CD1c-positive myeloid dendritic cell (primary cell): ENCODE data around the gene BICD2.
A peak's percentile ranks its signal among the peaks of the same experiment; 100 is the strongest.

Source experiments
- DNase-seq: peaks from one replicate; pipeline ENCODE4 v3.0.0-alpha.2; 2016; ENCODE audit errors: extremely low spot score

The BICD2 gene

GRCh38 chr9:92714787-92715487 lies 49.7 kb downstream of the BICD2 start:
- no peak for DNase-seq

GRCh38 chr9:92714016-92714415 lies 50.6 kb downstream of the BICD2 start:
- no peak for DNase-seq

- no peak for DNase-seq
Observed at GRCh38 chr9:92713528-92713927, 51.1 kb downstream of the BICD2 start.

GRCh38 chr9:92712767-92713166 lies 51.9 kb downstream of the BICD2 start:
- no peak for DNase-seq

- DNase-seq: peak; percentile 20
Observed at GRCh38 chr9:92711844-92712243, 52.8 kb downstream of the BICD2 start.

- no peak for DNase-seq
Observed at GRCh38 chr9:92711146-92711545, 53.5 kb downstream of the BICD2 start.

GRCh38 chr9:92710368-92710767 lies 54.3 kb downstream of the BICD2 start:
- no peak for DNase-seq

GRCh38 chr9:92709954-92710353 lies 54.7 kb downstream of the BICD2 start:
- no peak for DNase-seq

- no peak for DNase-seq
Observed at GRCh38 chr9:92709240-92709639, 55.4 kb downstream of the BICD2 start.

- DNase-seq: no peak
Observed at GRCh38 chr9:92707530-92707929, 57.1 kb downstream of the BICD2 start.

- peak; percentile 20 for DNase-seq
Observed at GRCh38 chr9:92706218-92706940, 58.3 kb downstream of the BICD2 start.

GRCh38 chr9:92704528-92704927 lies 60.1 kb downstream of the BICD2 start:
- DNase-seq: no peak

- DNase-seq: no peak
Observed at GRCh38 chr9:92696619-92697018, 68.0 kb downstream of the BICD2 start.

GRCh38 chr9:92686954-92687353 lies 77.7 kb downstream of the BICD2 start:
- DNase-seq: peak; percentile 6

- no peak for DNase-seq
Observed at GRCh38 chr9:92685022-92685421, 79.6 kb downstream of the BICD2 start.

- DNase-seq: no peak
Observed at GRCh38 chr9:92682269-92682668, 82.4 kb downstream of the BICD2 start.

GRCh38 chr9:92680166-92681119 lies 84.2 kb downstream of the BICD2 start:
- DNase-seq: no peak

- no peak for DNase-seq
Observed at GRCh38 chr9:92679413-92680165, 85.0 kb downstream of the BICD2 start.

GRCh38 chr9:92671323-92671722 lies 93.3 kb downstream of the BICD2 start:
- no peak for DNase-seq

GRCh38 chr9:92669890-92670708 lies 94.5 kb downstream of the BICD2 start, which contains the start of gene IPPK:
TSS of gene IPPK (minus strand) at chr9:92670131. CDS start at chr9:92669988, 143 bp downstream.
- DNase-seq: peak; percentile 99

- peak; percentile 60 for DNase-seq
Observed at GRCh38 chr9:92669527-92669889, 95.1 kb downstream of the BICD2 start.
